Kidney glomerular epithelial cell (primary cell): ENCODE results near the gene RAPGEF5.

ENCODE experiments used
- DNase-seq: peaks from one replicate; lab custom pipeline; 2025; lab: John Stamatoyannopoulos, UW

Gene RAPGEF5, protein sequence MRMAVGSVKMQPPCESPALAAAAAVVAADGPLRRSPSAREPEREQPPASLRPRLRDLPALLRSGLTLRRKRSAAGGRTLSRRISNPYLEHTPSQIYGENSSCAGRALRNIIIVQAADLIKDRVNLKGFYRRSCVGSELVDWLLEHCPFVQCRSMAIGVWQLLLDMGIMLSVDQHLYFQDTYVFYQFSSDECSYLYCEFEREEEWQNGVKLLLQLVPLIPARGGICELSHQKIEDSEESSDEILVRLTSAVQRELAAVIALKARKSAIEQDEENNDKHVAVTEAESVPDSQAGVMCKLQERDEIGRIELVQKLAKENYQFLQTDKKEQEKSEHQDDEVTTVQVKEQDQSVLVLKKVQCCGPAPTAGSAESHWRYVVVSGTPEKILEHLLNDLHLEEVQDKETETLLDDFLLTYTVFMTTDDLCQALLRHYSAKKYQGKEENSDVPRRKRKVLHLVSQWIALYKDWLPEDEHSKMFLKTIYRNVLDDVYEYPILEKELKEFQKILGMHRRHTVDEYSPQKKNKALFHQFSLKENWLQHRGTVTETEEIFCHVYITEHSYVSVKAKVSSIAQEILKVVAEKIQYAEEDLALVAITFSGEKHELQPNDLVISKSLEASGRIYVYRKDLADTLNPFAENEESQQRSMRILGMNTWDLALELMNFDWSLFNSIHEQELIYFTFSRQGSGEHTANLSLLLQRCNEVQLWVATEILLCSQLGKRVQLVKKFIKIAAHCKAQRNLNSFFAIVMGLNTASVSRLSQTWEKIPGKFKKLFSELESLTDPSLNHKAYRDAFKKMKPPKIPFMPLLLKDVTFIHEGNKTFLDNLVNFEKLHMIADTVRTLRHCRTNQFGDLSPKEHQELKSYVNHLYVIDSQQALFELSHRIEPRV

DNA sequence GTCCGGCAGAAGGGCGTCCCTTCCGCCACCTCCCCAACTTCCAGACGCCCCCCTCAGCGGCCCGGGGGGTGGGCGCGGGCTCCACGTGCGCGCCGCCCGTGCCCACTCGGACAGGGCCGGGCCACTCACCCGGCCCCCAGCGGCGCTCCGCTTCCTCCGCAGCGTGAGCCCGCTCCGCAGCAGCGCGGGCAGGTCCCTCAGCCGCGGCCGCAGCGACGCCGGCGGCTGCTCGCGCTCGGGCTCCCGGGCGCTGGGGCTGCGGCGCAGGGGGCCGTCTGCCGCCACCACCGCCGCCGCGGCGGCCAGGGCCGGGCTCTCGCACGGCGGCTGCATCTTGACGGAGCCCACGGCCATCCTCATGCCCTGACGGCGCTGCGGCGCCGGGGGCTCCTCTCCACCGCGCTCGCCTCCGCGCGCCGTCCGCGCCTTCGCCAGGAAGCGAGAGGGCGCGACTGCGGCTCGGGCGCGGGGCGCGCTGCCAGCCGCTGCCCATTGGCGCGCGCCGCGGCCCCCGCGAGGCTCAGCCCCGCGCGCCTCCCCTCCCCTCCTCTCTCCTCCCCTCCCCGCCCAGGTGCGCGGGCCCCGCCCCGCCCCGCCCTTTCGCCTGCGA lies at the start of gene RAPGEF5:
Gene RAPGEF5, minus strand, starts transcription at position 454 of the 610 bp plus-strand sequence. Its CDS starts 94 bp downstream, at position 360.
- no peak for DNase-seq

DNA sequence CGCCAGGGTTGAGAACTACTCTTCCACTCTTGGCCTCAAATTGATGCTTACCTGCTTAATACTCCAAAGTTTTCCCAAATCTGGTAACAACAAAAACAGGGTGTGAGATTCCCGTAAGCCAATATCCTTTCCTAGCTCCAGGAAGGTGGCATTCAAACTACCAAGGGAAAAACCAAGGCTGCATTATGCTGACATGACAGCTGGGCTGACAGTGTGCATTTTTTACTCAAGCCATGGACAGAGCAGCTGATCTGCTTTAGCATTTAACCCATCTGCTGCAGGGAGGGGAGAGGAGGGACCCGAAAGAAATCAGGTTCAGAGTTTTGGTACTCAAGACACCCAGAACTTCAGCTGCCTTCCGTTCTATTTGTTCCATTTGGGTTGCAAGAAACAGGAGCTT lies 49.8 kb upstream of the RAPGEF5 start:
- DNase-seq: no peak

- no peak for DNase-seq
Observed at GRCh38 chr7:22404421-22405023, 47.6 kb upstream of the RAPGEF5 start.

DNA sequence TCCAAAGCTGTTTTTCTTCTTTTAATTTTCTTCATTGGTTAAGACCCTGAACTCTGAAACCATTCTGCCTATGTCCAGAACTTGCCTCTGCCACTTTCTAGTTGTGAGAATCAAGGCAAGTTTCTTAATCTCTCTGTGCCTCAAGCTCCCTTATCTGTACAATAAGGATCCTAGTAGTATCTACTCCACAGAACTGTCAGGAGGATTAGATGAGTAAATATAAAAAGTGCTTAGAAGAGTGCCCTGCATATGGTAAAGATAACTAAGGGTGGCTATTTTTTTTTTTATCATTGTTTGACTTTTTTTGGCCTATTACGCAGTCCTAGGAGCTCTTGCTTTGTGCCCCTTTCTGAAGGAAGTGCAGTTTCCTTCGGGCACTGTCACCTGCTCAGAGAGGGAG lies 46.4 kb upstream of the RAPGEF5 start:
- no peak for DNase-seq

- DNase-seq: no peak
Observed at GRCh38 chr7:22402250-22402649, 45.3 kb upstream of the RAPGEF5 start.

GRCh38 chr7:22400936-22401553 lies 44.1 kb upstream of the RAPGEF5 start:
- no peak for DNase-seq

DNA sequence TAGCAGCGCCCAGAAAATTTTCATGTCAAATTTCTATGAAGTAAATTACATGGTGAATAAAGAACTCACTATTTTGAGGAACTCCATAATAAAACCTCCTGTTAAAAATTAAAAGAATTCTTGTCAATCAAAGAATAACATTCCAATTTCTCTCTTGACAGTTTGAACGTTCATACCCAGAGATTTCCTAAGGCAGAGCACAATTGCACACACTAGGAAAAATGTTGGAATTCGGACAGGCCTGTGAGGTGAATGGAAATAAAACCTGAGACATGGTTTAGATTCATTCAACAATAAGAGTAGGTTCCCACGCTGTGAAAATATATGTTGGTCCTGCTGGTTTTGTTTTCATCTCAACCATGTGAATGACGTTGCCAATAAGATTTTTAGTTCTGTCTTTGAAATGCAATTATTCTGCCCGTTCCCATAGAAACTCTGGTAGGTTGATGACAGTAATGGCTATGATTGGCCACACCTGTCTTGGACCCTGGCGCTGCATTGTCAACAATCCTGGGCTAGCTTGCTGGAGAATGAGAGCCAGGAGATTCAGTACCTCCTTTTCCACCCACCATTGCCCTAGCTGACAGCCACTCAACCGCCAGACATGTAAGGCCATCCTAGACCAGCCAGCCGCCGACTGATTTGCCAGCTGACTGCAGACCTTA lies 43.3 kb upstream of the RAPGEF5 start:
- DNase-seq: no peak

DNA sequence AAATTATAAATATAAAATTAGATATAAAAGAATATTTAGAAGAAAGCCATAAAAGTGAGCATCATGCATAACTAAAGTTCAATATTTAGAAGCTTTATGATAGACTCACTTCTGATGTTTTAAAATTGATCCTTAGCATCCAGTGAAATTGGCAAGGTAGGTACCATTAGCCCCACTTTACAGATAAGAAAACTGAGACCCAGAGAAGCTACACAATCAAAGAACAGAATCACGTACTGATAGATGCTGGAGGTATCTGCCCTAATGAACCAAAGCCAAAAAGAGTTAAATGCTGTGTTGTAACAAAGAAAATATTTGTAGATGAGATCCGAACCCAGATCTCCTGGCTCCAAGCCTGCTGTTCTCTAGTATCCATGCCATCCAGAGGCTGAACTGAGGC lies 42.6 kb upstream of the RAPGEF5 start:
- DNase-seq: no peak

DNA sequence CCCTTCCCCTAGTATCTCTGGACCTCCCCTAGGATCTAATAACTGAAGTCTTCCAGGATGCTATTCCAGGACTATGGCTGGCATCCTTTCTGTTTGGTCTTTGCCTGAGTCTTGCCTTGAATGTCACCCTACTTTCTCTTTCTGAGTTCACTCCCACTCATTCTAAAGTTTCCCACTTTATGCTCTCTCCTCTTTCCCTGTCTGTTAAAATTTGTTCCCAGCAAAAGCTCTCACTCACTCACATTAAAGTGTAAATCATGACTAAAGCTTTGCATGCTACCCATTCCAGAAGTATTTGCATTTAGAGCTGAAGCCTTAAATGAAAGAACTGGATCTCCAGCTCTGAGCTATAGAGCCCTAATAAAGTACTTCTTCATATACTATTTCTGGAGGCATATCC lies 42.1 kb upstream of the RAPGEF5 start:
- no peak for DNase-seq

DNA sequence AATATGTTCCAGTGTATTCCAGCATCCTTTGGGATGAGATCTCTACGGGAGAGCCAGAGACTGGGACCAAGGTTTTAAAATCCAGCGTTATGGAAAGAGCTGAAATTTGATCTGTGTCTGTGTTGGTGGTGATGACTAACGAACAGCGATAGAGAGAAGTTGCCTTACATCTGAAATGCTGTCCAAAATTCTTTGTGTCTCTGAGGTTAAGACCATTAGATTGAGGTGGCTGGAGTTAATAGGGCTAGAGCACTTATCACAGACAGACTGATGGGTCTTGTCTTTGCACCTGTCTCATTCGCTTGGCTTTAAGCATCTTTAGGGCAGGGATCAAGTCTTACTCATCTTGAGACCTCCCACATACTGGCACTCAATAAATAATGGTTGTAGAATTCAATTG lies 41.0 kb upstream of the RAPGEF5 start:
- peak; percentile 1 for DNase-seq

- no peak for DNase-seq
Observed at GRCh38 chr7:22395222-22395621, 38.3 kb upstream of the RAPGEF5 start.

DNA sequence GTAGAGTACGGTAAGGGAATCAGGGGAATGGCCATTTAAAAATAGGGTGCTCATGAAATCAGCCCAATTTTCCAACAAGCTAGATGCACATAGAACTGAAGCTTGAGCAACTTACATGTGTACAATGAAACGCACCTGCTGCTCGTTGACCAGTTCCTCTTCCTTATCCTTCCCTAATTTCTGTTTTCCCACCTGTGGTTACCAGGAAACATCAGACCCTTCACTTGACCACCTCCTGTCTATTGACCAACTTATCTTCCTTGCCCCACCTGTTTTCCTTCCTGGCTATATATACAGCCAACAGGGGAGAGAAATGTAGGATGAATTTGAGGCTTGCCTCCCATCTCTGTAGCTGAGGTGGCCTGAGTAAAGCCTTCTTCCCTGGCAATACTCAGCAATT lies 37.8 kb upstream of the RAPGEF5 start:
- DNase-seq: no peak

GRCh38 chr7:22393913-22394729 lies 37.2 kb upstream of the RAPGEF5 start:
- DNase-seq: no peak

GRCh38 chr7:22390516-22390915 lies 33.6 kb upstream of the RAPGEF5 start:
- DNase-seq: no peak

DNA sequence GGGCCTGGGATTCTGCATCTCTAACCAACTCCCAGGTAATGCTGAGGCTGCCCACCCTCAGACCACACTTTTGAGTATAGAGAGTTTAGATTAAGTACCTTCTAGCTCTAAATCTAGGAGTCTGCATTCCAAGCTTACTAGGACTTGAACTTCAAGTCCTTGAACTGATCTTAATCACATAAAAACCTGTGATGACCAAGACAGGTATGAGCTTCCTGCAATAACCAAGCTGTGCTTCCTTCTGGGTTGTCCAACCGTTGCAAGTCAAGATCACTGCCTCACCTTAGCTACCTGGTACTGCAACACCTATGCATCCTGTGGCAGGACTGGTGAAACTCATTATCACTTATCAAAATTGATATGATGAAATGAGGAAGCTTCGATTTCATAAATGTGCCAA lies 32.9 kb upstream of the RAPGEF5 start:
- no peak for DNase-seq

- DNase-seq: no peak
Observed at GRCh38 chr7:22387583-22387982, 30.6 kb upstream of the RAPGEF5 start.

GRCh38 chr7:22386865-22387264 lies 29.9 kb upstream of the RAPGEF5 start:
- no peak for DNase-seq

DNA sequence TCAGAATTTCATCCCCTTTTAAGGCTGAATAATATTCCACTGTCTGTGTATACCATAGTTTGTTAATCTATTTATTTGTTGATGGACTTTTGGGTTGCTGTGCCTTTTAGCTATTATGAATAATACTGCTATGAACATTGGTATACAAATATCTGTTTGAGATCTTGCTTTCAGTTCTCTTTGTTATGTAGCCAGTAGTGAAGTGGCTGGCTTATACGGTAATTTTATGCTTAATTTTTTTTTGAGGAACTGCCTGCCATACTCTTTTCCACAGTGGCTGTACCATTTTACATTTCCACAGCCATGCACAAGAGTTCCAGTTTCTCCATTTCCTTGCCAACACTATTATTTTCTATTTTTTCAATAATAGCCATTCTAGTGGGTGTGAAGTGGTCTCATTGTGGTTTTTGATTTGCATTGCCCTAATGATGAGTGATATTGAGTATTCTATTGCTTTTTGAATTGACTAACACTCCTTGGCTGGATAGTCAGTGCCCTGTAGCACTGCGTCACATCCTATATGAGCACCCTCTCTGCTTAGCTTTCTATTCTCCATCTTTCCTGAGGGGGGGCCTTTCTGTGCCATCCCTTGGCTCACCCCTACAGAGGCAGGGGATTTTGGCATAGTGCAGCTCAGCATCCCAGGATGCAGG lies 29.4 kb upstream of the RAPGEF5 start:
- no peak for DNase-seq

DNA sequence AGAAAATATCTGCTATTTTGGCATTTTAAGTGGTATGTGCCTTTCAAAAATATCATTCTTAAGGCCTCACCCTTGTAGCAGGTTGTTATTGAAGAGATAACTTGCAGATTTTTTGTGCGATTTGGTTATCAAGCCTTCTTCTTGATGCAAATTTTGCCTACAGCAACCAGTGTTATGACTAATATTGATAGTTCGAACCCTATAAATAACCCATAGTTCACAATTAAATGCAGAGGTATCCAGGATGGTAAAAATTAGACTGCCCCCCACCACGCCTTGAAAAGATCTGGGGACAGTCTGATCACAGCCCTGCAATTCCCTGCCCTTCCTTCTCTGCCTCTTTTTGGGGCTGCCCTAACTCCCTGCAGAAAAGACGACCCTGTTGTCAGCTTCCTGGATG lies 28.4 kb upstream of the RAPGEF5 start:
- DNase-seq: no peak

DNA sequence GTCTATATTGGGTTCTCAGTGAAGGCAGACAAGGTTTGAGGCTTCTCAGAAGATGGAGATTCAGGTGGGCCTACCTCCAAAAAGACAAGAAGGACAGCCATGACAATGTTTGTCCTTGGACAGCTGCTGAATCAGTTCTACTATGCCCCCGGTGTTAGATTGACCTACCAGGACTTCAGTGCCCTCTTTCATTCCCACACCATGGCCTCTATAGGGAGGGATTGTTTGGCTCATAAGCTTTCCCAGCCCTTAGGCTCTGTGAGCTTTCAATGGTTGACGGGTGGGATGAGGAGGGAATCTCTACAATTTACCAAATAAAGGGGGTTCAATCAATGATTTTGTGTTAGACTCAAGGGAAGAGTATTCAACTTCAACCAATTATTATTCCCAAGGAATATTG lies 23.4 kb upstream of the RAPGEF5 start:
- DNase-seq: no peak
